ENCODE data around the gene OVCH1. TPM values are rescaled to one million over a fixed set of nuclear protein-coding genes. Genes with fewer than 3 reads are reported as not detected.
A peak's percentile ranks its signal among the peaks of the same experiment; 100 is the strongest.

The OVCH1 gene
- total RNA-seq, 1 donor from 2014 or later, result not detected

DNA sequence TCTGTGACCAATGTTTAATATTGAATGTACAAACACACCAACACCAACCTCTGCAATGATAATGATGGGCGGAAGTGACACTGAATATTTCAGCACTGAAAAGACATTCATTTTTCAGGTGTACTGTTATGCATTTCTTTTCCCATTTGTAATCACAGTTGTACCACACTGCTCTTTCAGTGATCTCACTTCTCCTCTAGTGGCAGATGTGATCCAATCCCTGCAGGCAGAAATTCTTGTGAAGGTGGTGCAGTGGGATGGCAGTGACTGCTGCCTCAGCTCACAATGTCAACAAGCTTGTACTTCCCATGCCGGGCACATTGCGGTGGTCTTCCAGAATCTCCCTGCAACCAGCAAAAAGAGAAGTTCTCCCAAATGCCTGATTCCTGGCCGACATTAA is 93.5 kb downstream of the OVCH1 start:
- no peaks in the 10 kb centered on the region for H3K9me3 ChIP-seq (ENCODE audit: low read depth)
- H3K9ac ChIP-seq, result no peak overlapping the region
- H3F3A ChIP-seq (ENCODE audit: low read depth), result no peaks in the 10 kb centered on the region
- H3K79me2 ChIP-seq (ENCODE audit: low read depth), result no peaks in the 10 kb centered on the region
- H3K4me1 Mint-ChIP-seq, result no peaks in the 10 kb centered on the region
- no peak overlapping the region for H2AFZ ChIP-seq (replicated peaks)
- H3K27ac ChIP-seq, result no peak overlapping the region
- TF ChIP-seq EZH2 (IDR thresholded peaks at IDR 0.05), result no peak
- TF ChIP-seq EZH2phosphoT487 (IDR thresholded peaks at IDR 0.05), result no peak
- TF ChIP-seq, protein P1, sequence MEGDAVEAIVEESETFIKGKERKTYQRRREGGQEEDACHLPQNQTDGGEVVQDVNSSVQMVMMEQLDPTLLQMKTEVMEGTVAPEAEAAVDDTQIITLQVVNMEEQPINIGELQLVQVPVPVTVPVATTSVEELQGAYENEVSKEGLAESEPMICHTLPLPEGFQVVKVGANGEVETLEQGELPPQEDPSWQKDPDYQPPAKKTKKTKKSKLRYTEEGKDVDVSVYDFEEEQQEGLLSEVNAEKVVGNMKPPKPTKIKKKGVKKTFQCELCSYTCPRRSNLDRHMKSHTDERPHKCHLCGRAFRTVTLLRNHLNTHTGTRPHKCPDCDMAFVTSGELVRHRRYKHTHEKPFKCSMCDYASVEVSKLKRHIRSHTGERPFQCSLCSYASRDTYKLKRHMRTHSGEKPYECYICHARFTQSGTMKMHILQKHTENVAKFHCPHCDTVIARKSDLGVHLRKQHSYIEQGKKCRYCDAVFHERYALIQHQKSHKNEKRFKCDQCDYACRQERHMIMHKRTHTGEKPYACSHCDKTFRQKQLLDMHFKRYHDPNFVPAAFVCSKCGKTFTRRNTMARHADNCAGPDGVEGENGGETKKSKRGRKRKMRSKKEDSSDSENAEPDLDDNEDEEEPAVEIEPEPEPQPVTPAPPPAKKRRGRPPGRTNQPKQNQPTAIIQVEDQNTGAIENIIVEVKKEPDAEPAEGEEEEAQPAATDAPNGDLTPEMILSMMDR (IDR thresholded peaks at IDR 0.05), result no peak
- H3K27me3 ChIP-seq, result no peaks in the 10 kb centered on the region
- H3K27me3 Mint-ChIP-seq (ENCODE audit: insufficient read depth, low read depth), result no peaks in the 10 kb centered on the region
- H3K36me3 Mint-ChIP-seq, result no peaks in the 10 kb centered on the region
- no peaks in the 10 kb centered on the region for H3K9me3 Mint-ChIP-seq
- H3K4me2 ChIP-seq, result no peak overlapping the region
- no peaks in the 10 kb centered on the region for H4K20me1 ChIP-seq (ENCODE audit: low read depth)
- no peak overlapping the region for H3K4me3 Mint-ChIP-seq
- H3K4me1 ChIP-seq, result no peaks in the 10 kb centered on the region
- H3K4me3 ChIP-seq, result no peak overlapping the region
- H3K36me3 ChIP-seq, result no peaks in the 10 kb centered on the region
- DNase-seq (ENCODE audit: low spot score), result no peak
- H3K27ac Mint-ChIP-seq, result no peak overlapping the region

DNA sequence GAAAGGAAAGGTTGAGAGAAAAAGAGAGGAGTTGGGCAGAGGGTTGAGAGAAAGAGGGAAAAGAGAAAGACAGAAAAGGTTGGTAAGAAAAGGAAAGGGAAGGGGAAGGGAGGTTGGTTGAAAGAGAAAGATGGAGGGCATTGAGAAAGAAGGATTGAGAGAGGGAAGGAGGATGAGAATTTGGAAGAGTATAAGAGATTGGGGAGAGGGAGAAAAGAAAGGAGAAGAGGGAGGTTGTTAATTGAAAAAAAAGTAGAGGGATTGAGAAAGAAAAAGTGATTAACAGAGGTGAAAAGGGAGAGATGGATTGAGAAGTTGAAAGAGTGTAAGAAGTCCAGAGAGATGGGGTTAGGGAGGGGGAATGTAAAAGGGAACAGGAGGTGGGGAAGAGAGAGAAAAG is 95.0 kb downstream of the OVCH1 start:
- Histone ChIP-seq H3K9me3 (ENCODE audit: low read depth) (no peaks in the 10 kb centered on the region), H3K4me2 (no peak overlapping the region), H4K20me1 (ENCODE audit: low read depth) (no peaks in the 10 kb centered on the region), H3K27me3 (no peaks in the 10 kb centered on the region), H3K9ac (no peak overlapping the region), H2AFZ (replicated peaks) (peak overlapping the region; percentile 64), H3K4me1 (no peaks in the 10 kb centered on the region), H3K36me3 (no peaks in the 10 kb centered on the region), H3K27ac (no peak overlapping the region), H3K4me3 (no peak overlapping the region), H3F3A (ENCODE audit: low read depth) (no peaks in the 10 kb centered on the region), H3K79me2 (ENCODE audit: low read depth) (no peaks in the 10 kb centered on the region)
- H3K4me3 Mint-ChIP-seq, result no peak overlapping the region
- H3K27ac Mint-ChIP-seq, result no peak overlapping the region
- H3K9me3 Mint-ChIP-seq, result no peaks in the 10 kb centered on the region
- H3K4me1 Mint-ChIP-seq, result no peaks in the 10 kb centered on the region
- H3K27me3 Mint-ChIP-seq (ENCODE audit: insufficient read depth, low read depth), result no peaks in the 10 kb centered on the region
- TF ChIP-seq EZH2phosphoT487 (IDR thresholded peaks at IDR 0.05) (no peak), EZH2 (IDR thresholded peaks at IDR 0.05) (no peak)
- TF ChIP-seq, protein P1 (IDR thresholded peaks at IDR 0.05), result no peak
- H3K36me3 Mint-ChIP-seq, result no peaks in the 10 kb centered on the region
- DNase-seq (ENCODE audit: low spot score), result no peak

DNA sequence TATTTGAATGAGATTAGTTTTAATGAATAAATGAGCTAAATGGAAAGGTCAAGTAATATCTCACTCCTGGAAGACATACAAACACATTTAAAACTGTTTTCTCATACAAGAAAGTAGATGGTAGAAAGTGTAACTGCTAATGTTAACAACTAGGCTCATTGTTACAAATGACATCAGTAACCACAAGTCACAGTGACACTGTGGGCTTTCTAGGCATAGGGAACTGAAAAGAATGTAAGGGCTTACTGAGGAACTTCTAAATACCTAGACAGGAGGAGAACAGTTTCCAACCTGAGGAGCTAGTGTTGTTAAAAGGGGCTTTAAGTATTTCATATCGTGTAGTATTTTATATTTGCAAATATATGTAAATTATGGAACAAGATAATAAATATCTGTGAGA is 99.0 kb downstream of the OVCH1 start:
- Histone ChIP-seq H3K4me2 (no peak overlapping the region), H3K9ac (no peak overlapping the region), H2AFZ (replicated peaks) (no peak overlapping the region), H3K36me3 (no peaks in the 10 kb centered on the region), H4K20me1 (ENCODE audit: low read depth) (no peaks in the 10 kb centered on the region), H3K27ac (no peak overlapping the region), H3K4me1 (no peaks in the 10 kb centered on the region), H3K79me2 (ENCODE audit: low read depth) (no peaks in the 10 kb centered on the region), H3K27me3 (no peaks in the 10 kb centered on the region), H3K4me3 (no peak overlapping the region), H3F3A (ENCODE audit: low read depth) (no peaks in the 10 kb centered on the region), H3K9me3 (ENCODE audit: low read depth) (no peaks in the 10 kb centered on the region)
- DNase-seq (ENCODE audit: low spot score), result no peak
- no peak overlapping the region for H3K27ac Mint-ChIP-seq
- no peak overlapping the region for H3K4me3 Mint-ChIP-seq
- no peaks in the 10 kb centered on the region for H3K27me3 Mint-ChIP-seq (ENCODE audit: insufficient read depth, low read depth)
- no peaks in the 10 kb centered on the region for H3K4me1 Mint-ChIP-seq
- TF ChIP-seq EZH2phosphoT487 (IDR thresholded peaks at IDR 0.05) (no peak), EZH2 (IDR thresholded peaks at IDR 0.05) (no peak)
- TF ChIP-seq, protein P1 (IDR thresholded peaks at IDR 0.05), result no peak
- no peaks in the 10 kb centered on the region for H3K36me3 Mint-ChIP-seq
- no peaks in the 10 kb centered on the region for H3K9me3 Mint-ChIP-seq
